NCI-H1048 (cell line): Measurements from ENCODE around the gene ASB15.
"Not testable (repeated sequence)": the region's sequence is repeated elsewhere in the genome, so short reads cannot be mapped to it uniquely, and the experiment has no call there.

Experiments
- DNase-seq: peaks from one replicate; lab custom pipeline; 2025; lab: John Stamatoyannopoulos, UW

The ASB15 gene

DNA sequence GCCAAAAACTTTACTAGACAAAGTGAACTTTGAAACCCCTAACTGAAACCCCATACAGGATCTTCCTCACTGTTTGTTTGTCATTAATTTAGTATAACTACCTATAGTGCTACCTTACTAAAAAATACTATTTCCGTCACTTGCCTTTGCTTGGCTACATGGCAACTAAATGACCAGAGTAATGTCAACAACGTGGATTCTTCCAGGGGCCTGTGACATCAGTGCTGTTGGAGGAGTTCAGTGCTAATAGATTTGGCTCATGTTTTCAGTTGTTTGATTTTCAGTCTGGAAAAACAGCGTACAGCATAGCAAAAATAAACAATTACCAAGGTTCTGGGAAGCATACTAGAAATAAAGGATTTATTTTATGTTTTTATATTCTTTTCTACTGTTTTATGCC, 3.0 kb upstream of the ASB15 start:
- no peak for DNase-seq

DNA sequence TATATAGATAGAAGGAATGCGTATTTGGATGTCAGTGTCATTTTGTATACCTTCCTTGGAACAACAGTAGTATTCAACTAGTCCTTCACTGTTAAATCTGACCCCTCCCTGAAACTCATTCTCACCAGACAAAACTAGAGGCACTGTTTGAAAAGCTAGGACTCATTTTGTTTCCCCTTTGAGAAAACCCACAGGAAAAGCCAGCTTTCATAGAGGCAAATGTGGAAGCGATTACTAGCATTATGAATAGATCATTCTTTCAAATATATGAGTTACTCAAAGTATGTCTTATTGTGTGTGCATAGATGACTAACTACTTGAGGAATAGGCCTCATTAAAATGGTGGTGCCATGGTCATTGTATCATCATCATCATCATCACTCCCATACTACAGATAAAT, 1.9 kb upstream of the ASB15 start:
- no peak for DNase-seq

DNA sequence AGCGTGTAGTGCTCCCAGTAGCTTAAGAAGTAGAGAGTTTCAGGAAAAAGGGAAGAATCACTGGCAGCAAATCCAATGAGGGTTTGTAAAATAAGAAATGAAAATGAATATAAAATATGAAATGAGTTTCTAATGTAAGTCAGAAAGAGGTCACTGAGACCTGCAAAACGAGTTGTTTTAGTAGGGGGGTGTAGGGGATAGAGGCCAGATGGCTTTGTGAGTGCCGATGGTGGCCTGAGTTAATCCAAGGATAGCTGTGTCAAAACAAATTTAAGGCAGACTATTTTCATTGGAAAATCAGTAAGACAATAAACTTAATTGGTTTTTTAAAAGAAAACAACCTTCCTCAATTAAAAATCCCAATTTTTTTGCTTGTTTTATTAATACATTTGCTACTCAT, 745 bp upstream of the ASB15 start:
- no peak for DNase-seq

DNA sequence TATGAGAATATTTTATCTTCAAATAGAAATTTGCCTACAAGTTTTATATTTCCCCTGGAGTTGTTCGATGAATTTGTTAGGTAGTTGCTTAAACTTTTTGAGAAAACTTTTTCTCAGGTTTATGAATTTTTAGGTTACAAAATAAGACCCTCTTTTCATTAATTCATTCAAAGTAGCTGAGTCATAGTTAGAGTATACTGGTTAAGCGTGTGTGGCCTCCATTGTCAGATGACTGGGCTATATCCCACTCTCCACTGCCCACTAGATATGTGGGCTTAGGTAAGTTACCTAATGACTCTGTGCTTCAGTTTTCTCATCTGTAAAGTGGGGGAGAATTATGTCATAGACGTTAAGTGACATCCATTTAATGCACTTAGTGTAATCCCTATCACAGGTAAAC, 1.0 kb downstream of the ASB15 start:
- no peak for DNase-seq

DNA sequence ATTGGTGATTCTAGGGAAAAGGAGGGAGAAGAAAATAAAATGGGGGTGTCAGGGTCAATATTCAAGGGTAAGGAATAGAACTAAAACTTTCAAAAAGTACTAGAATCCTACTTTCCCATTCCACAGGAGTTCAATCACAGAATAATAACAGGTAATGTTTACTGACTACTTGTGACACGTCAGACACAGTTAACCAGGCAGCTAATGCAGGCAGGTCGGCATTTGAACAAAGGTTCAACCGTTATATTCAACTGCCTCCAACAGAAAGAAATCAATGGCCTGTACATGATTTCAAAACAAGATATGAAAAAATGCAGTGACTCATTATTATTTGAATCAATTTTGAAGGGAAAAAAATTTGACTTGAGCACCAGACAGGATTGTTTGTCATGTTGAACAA, 3.1 kb downstream of the ASB15 start:
- no peak for DNase-seq

DNA sequence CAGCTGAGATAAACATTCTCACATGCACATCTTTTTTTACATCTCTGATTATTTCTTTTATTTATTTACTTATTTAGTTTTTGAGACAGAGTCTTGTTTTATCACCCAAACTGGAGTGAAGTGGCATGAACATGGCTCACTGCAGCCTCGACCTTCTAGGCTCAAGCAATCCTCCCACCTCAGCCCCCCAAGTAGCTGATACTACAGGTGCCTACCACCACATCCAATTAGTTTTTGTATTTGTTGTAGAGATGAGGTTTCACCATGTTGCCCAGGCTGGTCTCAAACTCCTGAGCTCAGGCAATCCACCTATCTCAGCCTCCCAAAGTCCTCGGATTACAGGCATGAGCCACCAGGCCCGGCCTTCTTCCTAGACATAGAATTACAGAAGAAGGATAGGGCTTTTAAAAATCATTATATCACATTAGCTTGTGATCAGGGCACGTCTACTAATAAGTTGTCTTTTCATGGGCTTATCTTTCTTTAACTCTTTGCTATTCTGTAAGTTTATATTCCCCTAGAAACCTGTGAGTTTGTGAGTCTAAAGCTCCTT, 5.9 kb downstream of the ASB15 start:
- no peak for DNase-seq

DNA sequence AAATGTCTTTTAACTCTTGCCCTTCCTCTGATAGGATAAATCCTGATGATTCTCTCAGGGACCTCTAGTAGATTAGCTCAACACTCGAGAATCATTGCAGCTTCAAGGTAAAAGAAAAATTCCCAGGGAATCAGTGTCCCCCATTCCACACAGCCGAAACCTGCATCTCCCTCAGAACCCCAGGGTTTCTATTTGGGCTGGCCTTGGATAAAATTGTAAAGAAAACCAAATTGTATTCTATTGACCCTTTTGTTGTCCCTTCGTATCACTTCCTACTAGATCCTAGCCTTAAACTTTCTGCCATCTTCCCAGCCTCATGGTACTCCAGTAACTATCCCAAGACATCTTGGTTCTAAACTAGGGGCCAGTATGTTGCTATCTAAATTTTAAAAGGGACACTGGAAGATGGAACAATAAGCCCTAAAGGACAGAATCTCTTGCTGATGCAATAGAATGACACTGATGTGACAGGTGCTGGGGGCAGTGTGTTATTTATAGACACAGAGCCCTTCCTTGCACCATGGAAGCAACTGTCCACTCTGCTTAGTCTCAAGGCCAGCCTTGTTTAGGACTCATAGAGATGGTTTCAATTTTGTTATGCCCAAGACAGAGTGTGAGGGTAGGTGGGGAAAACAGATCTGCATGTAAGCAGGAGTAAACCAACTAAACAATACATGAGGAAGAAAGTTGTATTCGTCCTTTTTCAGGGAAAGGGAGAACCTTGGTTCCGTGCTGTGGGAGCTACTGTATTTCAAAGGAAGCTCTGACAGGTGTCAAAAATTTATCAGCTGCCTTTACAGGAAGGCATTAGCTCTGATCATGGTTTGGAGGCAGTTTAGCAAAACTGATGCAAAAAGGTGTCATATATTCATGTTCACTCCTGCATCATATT, 7.6 kb downstream of the ASB15 start:
- no peak for DNase-seq

DNA sequence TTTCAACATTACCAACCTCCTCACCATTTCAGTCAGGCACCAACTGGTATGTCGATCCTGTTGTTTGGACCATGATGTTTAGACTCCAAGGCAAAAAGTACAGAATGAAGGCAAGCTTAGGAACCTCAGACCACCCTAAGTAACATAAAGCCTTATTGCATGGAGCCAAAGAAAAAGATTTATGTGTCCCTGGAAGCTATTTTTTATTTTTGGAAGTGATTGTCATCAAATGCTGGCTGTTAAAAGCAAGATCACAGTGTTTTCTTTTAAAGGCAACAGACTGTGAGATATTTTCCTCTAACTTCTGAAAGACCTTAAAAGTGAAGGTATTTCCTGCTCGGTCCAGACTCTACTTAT, 8.2 kb downstream of the ASB15 start:
- DNase-seq: no peak

DNA sequence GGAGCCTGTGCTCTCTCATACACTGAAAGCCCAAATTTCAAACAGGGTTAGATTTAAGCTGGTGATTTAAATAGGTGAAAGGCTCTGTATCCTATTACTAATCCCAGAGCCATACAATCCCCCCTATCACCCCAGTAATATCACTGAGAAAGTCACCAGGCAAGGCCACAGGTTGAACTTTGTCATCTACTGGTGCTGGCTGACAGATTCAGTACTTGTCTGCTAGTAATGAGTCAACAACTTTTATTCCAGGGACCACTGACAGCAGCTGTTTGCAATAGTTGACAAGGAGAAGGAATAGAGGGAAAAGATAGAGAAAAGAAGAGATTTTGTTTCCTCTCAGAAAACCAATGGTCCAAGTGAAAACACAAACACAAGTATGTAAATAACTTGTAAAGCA, 10.4 kb downstream of the ASB15 start:
- no peak for DNase-seq

DNA sequence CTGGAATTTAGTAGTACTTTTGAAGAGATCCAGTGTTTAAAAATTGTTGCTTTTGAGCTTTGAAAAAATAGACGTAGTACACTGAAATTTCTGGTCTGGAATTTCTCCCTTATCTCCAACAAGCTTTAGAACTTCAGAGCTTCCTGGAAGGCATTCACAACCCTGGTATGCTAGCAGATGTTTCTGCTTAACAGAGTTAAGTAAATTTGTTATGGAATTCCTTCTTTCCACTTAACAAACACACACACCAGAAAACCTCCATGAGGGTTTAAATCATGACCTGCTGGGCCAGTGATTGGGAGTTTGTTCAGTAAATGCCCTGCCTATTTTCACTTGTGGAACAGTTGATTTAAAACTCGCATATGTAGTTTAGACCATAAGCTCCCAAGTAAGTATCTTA, 13.7 kb downstream of the ASB15 start:
- no peak for DNase-seq

DNA sequence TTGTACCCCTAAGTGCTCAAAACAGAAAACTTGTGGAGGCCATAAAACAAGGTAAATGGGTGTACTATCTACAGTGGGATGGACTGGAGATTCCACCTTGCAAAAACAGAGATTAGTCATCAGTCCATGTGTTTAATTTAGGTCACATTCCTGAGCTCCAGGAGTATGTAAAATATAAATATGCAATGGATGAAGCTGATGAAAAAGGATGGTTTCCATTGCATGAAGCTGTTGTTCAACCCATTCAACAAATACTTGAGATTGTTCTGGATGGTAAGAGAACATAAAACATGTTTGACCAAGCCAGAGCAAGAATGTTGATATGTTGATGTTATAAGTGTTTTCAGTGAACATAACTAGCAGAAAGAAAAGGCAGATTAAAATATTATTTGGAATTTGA, 14.6 kb downstream of the ASB15 start:
- DNase-seq: no peak

DNA sequence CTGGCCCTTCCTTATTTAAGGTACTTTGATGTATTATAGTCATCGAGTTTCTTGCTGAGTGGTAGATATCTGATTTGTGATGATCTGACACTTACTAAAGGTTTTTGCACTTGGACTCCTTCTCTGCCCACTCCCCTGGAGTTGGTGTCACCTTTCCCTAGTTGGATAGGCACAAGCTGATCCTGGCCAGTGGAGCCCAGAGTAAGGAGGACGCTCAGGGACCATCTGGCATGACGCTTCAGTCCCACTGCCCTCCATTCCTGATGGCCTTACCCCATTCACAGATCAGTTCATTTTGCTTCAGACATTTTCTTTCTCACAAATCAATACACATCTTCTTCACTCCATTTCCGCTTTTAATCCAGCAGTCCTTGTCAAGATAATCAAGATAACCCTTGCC, 20.1 kb downstream of the ASB15 start:
- DNase-seq: no peak

DNA sequence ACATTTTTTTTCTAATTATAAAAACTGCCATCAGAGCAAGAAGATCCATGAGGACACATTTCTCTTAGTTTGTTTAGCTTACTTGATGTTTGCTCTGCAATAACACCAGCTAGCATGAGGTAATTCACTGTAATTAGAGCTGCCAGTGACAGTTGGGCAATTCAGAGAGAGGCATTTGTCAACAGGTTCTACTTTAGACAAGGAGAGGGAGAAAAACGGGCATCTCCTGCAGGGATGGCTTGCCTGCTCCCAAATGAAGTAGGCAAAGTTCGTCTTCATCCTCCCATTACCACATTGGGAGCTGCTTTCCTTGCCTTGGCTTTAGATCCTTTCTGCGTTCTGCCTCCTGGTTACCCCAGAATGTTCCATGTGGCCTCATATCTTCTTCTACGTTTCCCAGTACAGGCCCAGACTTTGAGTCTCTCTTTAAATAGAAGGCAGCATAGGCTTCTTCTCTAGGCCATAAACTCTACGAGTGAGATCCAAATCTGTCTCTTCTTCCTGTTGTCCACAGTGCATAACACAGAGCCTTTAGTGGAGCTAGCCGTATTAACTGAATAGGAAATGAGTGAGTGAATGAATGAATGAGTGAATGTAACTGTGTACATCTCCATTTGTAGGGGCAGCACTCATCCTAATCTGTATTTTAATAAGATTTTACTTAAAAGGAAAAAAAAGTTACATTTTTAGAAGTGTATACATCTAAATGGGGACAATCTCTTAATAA, 21.2 kb downstream of the ASB15 start:
- no peak for DNase-seq

DNA sequence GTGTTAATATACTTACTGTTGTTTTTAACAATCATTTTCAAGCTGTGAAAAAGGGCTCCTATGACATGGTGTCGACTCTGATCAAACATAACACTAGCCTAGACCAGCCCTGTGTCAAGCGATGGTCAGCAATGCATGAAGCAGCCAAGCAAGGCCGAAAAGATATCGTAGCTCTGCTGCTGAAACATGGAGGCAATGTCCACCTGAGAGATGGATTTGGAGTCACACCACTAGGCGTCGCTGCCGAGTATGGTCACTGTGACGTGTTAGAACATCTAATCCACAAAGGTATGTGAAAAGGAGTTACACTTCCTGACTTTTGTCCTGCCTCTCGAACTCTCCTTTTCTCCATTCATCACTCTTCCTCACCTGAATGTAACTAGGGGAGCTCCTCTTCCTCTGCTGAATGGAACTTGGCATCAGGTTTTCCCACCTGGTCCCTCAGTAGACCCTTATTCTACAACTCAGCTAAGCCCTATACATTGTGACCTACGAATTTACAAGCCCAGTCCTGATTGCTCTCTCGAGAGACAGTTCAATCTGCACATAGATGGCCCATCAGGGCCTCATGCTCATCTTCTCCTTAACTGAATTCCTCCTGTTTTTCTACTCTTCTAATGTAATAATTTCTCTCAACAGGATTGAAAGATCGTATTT, 23.0 kb downstream of the ASB15 start:
- no peak for DNase-seq

DNA sequence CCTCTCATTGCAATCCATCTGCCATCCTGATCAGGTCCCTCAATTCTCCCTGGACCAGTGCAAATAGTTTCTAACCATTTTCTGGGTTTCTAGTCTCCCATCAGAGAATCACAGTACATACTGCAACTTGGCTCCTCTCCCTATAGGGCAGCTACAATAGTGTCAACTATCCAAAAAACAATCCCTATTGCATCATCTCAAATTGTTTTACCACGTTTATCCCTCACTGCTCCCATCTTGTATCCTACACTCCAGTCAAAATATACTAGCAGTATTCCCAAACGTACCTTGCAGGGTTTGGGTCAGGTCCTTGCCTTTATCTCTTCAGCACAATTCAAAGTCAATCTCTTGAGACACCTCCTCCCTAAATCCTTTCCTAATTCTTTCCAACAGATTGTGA, 23.6 kb downstream of the ASB15 start:
- DNase-seq: no peak

DNA sequence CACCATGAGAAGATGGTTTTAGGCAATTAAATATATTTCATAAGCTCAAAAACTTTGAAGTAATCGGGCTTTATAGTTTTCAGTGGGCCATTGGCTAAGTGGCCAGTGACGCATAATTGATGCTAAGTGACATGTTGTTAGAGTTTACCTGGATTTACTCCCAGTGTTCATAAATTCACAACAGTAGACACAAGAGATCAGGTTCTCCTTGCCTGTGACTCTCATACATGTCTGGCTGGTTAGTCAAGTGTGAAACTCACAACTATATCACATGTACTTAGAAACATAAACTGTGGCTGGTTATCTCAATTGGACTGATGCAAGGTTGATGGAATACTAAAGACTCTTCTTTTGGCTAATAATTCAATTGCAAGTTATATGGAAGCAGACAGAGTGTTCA, 26.2 kb downstream of the ASB15 start:
- no peak for DNase-seq

DNA sequence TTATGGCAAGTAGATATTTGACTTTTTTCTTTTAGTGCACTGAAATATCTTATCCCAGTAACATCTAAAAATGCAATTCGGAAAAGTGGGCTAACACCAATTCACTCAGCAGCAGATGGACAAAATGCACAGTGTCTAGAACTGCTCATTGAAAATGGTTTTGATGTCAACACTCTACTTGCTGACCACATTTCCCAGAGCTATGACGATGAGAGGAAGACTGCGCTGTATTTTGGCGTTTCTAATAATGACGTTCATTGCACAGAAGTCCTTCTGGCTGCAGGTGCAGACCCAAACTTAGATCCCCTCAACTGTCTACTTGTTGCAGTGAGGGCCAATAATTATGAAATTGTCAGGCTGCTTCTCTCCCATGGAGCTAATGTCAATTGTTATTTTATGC, 27.2 kb downstream of the ASB15 start:
- DNase-seq: no peak

DNA sequence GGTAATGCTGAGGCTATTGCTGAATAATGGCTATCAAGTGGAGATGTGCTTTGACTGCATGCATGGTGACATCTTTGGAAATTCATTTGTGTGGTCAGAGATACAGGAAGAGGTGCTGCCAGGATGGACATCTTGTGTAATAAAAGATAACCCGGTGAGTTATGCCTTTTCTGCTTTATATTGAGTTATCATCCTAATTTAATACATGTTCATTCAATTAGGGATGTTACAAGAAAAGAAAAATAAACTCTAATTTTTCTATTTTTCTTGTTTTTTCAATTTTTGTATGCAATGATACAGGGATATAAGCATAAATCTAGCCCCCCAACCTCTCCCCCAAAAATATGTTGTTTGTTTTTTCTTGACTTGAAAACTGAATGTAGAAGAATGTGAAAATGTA, 27.7 kb downstream of the ASB15 start:
- DNase-seq: no peak

DNA sequence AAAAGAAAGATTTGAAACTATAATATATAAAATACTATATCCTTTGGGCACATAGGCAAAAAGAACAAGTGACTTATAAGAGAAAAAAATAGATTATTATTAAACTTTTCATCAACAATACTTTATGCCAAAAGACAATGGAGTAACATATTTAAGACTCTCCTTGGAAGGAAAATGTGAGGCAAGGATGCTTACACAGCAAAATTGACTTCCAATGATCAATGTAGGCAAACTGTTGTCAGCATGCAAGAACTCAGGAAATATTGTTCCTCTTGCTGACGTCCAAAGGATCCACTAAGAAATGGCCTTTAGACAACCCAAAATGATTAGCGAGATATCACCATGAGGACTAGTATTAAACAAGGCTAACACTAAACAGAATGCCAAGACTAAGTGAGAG, 31.2 kb downstream of the ASB15 start:
- no peak for DNase-seq

DNA sequence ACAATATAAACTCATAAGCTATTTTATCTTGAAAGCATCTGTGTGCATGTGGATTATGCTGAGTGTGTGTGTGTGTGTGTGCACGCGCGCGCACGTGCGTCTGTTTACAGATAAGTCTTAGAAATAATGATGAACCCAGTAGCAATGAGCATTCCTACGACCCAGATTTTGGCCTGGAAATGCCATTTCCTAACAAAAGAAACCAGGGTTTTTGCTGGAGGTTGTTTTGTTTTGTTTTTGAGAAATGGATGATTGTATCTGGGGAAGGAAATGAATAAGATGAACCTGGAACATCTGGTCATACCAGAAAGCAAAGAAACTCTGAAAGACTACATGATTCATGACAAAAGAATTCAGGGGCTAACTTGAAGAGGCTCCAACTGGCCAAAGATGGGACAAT, 31.9 kb downstream of the ASB15 start:
- no peak for DNase-seq

DNA sequence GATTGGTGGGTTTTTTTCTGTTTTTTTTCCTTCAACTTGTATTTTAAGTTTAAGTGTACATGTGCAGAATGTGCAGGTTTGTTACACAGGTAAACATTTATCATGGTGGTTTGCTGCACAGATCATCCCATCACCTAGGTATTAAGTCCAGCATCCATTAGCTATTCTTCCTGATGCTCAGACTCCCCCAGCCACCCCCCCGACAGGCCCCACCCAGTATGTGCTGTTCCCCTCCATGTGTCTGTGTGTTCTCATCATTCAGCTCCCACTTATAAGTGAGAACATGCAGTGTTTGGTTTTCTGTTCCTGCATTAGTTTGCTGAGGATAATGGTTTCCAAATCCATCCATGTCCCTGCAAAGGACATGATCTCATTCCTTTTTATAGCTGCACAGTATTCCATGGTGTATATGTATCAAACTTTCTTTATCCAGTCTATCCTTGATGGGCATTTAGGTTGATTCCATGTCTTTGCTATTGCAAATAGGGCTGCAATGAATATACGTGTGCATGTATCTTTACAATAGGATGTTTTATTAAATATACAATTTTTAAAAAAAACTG, 32.5 kb downstream of the ASB15 start:
- not testable (repeated sequence) for DNase-seq

DNA sequence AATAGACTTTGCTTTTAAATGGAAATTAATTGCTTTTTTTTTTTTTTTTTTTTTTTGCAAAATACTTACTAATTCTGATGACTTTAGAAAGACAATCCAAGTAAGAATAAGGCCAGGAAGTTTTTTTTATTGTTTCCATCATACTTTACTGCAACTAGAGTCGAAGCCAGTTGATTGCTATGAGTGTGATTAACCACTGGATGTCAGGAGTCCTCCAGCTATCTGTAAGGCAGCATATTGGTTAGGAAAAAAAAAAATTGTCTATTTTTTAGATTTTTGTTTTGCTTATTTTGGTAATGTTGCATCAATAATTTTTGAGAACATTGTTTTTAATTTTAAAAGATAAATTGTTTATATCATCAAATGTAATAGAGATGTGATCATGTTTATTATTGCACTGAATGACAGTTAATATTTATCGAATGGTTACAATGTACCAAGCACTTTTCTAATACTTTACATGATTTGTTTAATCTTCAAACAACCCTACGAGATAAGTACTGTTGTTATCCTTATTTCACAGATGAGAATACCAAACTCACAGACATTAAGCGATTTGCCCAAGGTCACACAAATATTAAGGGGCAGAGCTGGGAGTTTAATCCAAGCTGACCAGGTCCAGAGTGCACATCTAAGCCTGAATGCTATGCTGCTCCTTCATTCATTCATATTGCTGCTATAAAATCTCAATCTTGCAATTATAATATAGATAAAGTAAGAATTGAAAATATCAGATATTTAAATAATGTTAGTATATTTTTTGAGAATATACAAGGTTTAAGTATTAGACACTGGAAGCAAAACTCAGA, 34.1 kb downstream of the ASB15 start:
- no peak for DNase-seq
